HFFc6 (cell line): Measurements from ENCODE around the gene FOSB. TPM values are rescaled to one million over a fixed set of nuclear protein-coding genes. Genes with fewer than 3 reads are reported as not detected.
A peak's percentile ranks its signal among the peaks of the same experiment; 100 is the strongest.

Experiments used
- DNase-seq: peaks from one replicate; pipeline ENCODE4 v3.0.0-alpha.2; 2018
- H3K27ac Mint-ChIP-seq: 2 replicates; pipeline ENCODE4 v1.8.0; 2020; ENCODE audit warnings: mild to moderate bottlenecking, mixed read lengths
- H3K27me3 Mint-ChIP-seq: 2 replicates; pipeline ENCODE4 v1.8.0; 2021; ENCODE audit warnings: mild to moderate bottlenecking, moderate library complexity, mixed read lengths; ENCODE audit not compliant: insufficient read depth
- H3K36me3 Mint-ChIP-seq: 2 replicates; pipeline ENCODE4 v1.8.0; 2021; ENCODE audit warnings: low read depth, mixed read lengths
- H3K4me1 Mint-ChIP-seq: 2 replicates; pipeline ENCODE4 v1.8.0; 2020; ENCODE audit warnings: low read depth, mixed read lengths
- H3K4me3 Mint-ChIP-seq: 2 replicates; pipeline ENCODE4 v1.8.0; 2020; ENCODE audit warnings: mild to moderate bottlenecking, moderate library complexity, mixed read lengths
- H3K9me3 Mint-ChIP-seq: 2 replicates; pipeline ENCODE4 v1.8.0; 2020; ENCODE audit warnings: mild to moderate bottlenecking, mixed read lengths
- CTCF ChIP-seq: fragments of 200-600 bp; sonication (generic); IDR thresholded peaks from 2 replicates; pipeline ENCODE4 v1.5.0; 2021; ENCODE audit warnings: antibody characterized with exemption, mild to moderate bottlenecking
- total RNA-seq, 6 experiments: library from RNA; stranded (reverse); fragmentation: NEBNext Ultra II Directional; extraction: Animal tissue kit (Norgen Biotek cat#: 25700); gene quantifications; 2 replicates in 1 of 6; 3 replicates in 5 of 6; pipeline ENCODE4 v1.2.3, GENCODE V29; 2021

FOSB gene
- total RNA-seq, 6 experiments from 2014 or later, result 35.0 to 71.5 (median 62.9) TPM

GRCh38 chr19:45473367-45473681 is 5.5 kb downstream of the FOSB start:
- no peak for DNase-seq
- Mint-ChIP-seq H3K36me3 (peaks cover 30% of the 10 kb centered on the region), H3K9me3 (peaks cover 76% of the 10 kb centered on the region), H3K4me1 (peaks cover 87% of the 10 kb centered on the region), H3K27ac (peak overlapping the region; percentile 93), H3K27me3 (peaks cover 96% of the 10 kb centered on the region), H3K4me3 (peak overlapping the region; percentile 89)
- TF ChIP-seq CTCF, result no peak

DNA sequence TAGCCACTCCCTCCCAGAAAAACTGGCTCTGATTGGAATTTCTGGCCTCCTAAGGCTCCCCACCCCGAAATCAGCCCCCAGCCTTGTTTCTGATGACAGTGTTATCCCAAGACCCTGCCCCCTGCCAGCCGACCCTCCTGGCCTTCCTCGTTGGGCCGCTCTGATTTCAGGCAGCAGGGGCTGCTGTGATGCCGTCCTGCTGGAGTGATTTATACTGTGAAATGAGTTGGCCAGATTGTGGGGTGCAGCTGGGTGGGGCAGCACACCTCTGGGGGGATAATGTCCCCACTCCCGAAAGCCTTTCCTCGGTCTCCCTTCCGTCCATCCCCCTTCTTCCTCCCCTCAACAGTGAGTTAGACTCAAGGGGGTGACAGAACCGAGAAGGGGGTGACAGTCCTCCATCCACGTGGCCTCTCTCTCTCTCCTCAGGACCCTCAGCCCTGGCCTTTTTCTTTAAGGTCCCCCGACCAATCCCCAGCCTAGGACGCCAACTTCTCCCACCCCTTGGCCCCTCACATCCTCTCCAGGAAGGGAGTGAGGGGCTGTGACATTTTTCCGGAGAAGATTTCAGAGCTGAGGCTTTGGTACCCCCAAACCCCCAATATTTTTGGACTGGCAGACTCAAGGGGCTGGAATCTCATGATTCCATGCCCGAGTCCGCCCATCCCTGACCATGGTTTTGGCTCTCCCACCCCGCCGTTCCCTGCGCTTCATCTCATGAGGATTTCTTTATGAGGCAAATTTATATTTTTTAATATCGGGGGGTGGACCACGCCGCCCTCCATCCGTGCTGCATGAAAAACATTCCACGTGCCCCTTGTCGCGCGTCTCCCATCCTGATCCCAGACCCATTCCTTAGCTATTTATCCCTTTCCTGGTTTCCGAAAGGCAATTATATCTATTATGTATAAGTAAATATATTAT is 6.1 kb downstream of the FOSB start:
- H3K27me3 Mint-ChIP-seq, result peaks cover 99% of the 10 kb centered on the region
- no peak for DNase-seq
- H3K36me3 Mint-ChIP-seq, result peaks cover 30% of the 10 kb centered on the region
- peak overlapping the region; percentile 89 for H3K4me3 Mint-ChIP-seq
- no peak for TF ChIP-seq CTCF
- peaks cover 79% of the 10 kb centered on the region for H3K9me3 Mint-ChIP-seq
- H3K27ac Mint-ChIP-seq, result peak overlapping the region; percentile 93
- peaks cover 90% of the 10 kb centered on the region for H3K4me1 Mint-ChIP-seq

DNA sequence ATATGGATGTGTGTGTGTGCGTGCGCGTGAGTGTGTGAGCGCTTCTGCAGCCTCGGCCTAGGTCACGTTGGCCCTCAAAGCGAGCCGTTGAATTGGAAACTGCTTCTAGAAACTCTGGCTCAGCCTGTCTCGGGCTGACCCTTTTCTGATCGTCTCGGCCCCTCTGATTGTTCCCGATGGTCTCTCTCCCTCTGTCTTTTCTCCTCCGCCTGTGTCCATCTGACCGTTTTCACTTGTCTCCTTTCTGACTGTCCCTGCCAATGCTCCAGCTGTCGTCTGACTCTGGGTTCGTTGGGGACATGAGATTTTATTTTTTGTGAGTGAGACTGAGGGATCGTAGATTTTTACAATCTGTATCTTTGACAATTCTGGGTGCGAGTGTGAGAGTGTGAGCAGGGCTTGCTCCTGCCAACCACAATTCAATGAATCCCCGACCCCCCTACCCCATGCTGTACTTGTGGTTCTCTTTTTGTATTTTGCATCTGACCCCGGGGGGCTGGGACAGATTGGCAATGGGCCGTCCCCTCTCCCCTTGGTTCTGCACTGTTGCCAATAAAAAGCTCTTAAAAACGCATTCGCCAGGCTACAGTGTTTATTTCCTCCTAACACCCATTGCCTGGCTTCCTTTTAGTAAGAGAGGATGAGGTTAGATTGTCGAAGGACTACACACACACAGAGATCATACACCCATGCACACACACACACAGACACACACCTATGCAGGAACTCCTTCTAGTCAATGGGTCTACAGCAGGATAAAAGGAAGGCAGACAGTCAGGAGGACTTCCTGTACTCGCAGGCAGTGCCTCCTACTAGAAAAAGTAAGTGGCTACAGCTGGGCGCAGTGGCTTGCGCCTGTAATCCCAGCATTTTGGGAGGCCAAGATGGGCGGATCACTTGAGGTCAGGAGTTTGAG is 7.1 kb downstream of the FOSB start:
- Mint-ChIP-seq H3K36me3 (peaks cover 30% of the 10 kb centered on the region), H3K4me3 (peak overlapping the region; percentile 89), H3K27me3 (peaks cover 91% of the 10 kb centered on the region), H3K27ac (peak overlapping the region; percentile 93), H3K4me1 (peaks cover 95% of the 10 kb centered on the region), H3K9me3 (peaks cover 74% of the 10 kb centered on the region)
- TF ChIP-seq CTCF, result no peak
- DNase-seq, result peak; percentile 59

DNA sequence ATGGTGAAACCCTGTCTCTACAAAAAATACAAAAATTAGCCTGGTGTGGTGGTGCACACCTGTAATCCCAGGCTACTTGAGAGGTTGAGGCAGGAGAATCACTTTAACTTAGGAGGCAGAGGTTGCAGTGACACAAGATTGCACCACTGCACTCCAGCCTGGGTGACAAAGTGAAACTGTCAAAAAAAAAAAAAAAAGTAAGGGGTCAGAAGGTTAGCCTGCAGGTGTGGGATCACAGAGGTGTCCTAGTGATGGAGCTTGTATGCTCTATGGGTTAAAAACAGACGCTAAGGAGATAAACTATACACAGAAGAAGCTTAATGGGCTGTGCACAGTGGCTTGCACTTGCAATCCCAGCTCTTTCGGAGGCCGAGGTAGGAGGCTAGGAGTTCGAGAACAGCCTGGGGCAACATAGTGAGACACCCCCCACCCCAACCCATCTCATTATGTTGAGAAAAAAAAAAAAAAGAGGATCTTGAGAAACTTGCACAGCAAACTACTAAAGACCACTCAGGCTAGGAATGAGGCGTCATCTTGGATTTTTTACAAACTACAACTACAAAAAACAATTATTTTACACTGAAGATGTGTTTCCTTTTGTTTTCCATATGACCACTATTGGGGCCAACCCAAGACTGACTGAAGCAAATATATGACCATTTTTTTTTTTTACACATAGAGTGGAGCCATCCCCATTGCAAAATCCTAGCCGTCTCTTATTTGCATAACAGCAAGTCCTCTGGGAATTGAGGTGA is 7.9 kb downstream of the FOSB start:
- Mint-ChIP-seq H3K9me3 (peaks cover 65% of the 10 kb centered on the region), H3K4me3 (peak overlapping the region; percentile 89), H3K27ac (peak overlapping the region; percentile 93), H3K27me3 (peaks cover 82% of the 10 kb centered on the region), H3K36me3 (peaks cover 30% of the 10 kb centered on the region), H3K4me1 (peaks cover 87% of the 10 kb centered on the region)
- TF ChIP-seq CTCF, result no peak
- DNase-seq, result peak; percentile 70

DNA sequence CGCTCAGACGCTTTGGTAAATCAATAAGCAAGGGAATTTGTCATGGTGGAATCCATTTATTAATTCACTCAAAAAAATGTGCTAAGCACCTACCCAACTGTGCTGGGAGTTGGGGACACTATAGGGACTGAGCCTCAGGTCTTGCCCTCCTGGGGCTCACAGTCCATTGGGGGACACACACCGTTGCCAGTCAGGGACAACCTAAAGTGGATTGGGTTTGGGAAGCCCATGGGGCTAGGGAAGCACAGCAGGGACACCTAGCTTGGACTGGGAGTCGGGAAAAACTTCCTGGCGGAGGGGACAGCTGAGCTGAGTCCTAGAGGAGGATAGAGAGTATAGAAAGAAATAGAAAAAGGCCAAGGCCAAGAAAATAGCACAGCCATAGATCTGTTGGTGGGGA is 8.5 kb downstream of the FOSB start:
- no peak for TF ChIP-seq CTCF
- H3K36me3 Mint-ChIP-seq, result peaks cover 30% of the 10 kb centered on the region
- peaks cover 81% of the 10 kb centered on the region for H3K4me1 Mint-ChIP-seq
- DNase-seq, result peak; percentile 43
- H3K9me3 Mint-ChIP-seq, result peaks cover 62% of the 10 kb centered on the region
- peak overlapping the region; percentile 93 for H3K27ac Mint-ChIP-seq
- H3K4me3 Mint-ChIP-seq, result peak overlapping the region; percentile 89
- peaks cover 76% of the 10 kb centered on the region for H3K27me3 Mint-ChIP-seq
